Measurements from ENCODE around the gene TMEM52.

Gene TMEM52

DNA sequence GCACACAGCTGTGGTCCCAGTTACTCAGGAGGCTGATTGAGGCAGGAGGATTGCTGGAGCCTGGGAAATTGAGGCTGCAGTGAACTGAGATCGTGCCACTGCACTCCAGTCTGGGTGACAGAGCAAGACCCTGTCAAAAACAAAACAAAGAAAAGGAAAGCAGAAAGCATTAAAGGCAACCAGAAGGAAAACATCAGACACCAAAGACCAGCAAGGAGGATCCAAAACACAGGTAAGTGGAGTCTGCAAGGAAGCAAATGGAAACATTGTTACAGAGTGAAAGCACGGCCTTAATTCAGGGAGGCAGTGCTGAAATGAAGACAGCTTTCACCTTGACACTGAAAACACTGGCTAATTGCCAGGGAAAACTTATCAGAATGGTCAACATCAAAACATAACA, 43.7 kb upstream of the TMEM52 start:
- H3K4me3 ChIP-seq (ENCODE audit: low read depth, low read length) = no peak overlapping the region
- H3K9me3 ChIP-seq (ENCODE audit: control insufficient read depth, insufficient read depth, low read depth, low read length) = no peaks in the 10 kb centered on the region
- ChIA-PET CTCF (interaction anchor here (1.0 to 8.8 kb wide), 4 partner anchors 16 to 212 kb away, joined by 3 to 118 read pairs (median 12); no protein-coding TSS in a partner anchor), POLR2A (no interaction called here)
- TF ChIP-seq ZNF121 (tag by site-specific recombination; IDR thresholded peaks at IDR 0.05) (no peak), ZNF416 (tag by site-specific recombination; IDR thresholded peaks at IDR 0.05) (no peak), ZNF623 (tag by site-specific recombination; IDR thresholded peaks at IDR 0.05) (no peak), ZNF221 (tag by site-specific recombination; IDR thresholded peaks at IDR 0.05; ENCODE audit: borderline replicate concordance) (no peak), ZNF133 (tag by site-specific recombination; IDR thresholded peaks at IDR 0.05) (peak; percentile 99), ZNF701 (tag by site-specific recombination; IDR thresholded peaks at IDR 0.05) (no peak), ZFHX2 (tag by site-specific recombination; conservative IDR thresholded peaks at IDR 0.05) (no peak)
- TF ChIP-seq, protein P1, sequence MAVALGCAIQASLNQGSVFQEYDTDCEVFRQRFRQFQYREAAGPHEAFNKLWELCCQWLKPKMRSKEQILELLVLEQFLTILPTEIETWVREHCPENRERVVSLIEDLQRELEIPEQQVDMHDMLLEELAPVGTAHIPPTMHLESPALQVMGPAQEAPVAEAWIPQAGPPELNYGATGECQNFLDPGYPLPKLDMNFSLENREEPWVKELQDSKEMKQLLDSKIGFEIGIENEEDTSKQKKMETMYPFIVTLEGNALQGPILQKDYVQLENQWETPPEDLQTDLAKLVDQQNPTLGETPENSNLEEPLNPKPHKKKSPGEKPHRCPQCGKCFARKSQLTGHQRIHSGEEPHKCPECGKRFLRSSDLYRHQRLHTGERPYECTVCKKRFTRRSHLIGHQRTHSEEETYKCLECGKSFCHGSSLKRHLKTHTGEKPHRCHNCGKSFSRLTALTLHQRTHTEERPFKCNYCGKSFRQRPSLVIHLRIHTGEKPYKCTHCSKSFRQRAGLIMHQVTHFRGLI (tag by site-specific recombination; IDR thresholded peaks at IDR 0.05) = no peak
- H3K36me3 ChIP-seq (ENCODE audit: control insufficient read depth in 2 of 2, insufficient read depth in 1 of 2, low read length in 2 of 2) = no peaks in the 10 kb centered on the region
- no peak overlapping the region for H3K27ac ChIP-seq (ENCODE audit: extremely low read depth, low read depth, low read length)
- H3K4me1 ChIP-seq (ENCODE audit: control insufficient read depth, insufficient read depth, low read length) = no peaks in the 10 kb centered on the region

DNA sequence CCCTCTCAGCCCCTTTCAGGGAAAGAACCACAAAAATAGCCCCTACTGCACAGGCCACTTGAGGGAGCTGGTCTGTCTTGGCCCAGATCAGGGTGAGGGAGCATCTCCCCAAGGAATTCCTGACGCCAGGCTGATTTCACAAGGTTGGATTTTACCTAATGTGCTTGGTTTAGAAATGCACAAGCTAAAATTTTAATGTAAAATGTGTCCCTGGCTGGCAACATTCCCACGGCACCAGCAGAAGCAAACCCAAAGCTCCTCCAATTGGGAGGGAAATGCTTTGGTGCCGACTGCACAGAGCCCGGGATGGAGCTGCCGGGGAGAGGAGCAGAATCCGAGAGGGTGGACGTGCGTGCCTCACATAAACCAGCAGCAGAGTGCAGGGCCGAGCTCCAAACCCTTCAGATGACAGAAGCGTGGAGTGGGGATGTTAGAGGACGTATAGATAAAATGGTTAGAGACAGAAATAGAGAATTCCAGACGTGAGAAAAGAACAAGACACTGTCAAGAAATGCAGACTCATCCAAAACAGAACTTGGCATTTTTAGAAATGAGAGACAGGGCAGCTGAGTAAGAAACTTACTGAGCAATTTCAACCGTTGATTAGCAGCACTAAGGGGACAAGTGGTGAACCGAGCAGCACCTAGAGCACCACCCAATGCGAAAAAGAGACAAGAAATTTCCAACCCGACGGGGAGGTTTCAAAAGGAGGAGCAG, 41.6 kb upstream of the TMEM52 start:
- no peaks in the 10 kb centered on the region for H3K36me3 ChIP-seq (ENCODE audit: control insufficient read depth in 2 of 2, insufficient read depth in 1 of 2, low read length in 2 of 2)
- POLR2A ChIA-PET = interaction anchor here (1.0 kb wide), 1 partner anchor 84 kb away, joined by 5 read pairs; no protein-coding TSS in a partner anchor

More for the DNA sequence above, 41.6 kb upstream of the TMEM52 start:
- Histone ChIP-seq H3K4me1 (ENCODE audit: control insufficient read depth, insufficient read depth, low read length) (no peaks in the 10 kb centered on the region), H3K27ac (ENCODE audit: extremely low read depth, low read depth, low read length) (no peak overlapping the region), H3K4me3 (ENCODE audit: low read depth, low read length) (no peak overlapping the region), H3K9me3 (ENCODE audit: control insufficient read depth, insufficient read depth, low read depth, low read length) (no peaks in the 10 kb centered on the region)
- TF ChIP-seq ZNF777 (tag by site-specific recombination; IDR thresholded peaks at IDR 0.05; ENCODE audit: borderline replicate concordance) (no peak), ZSCAN30 (tag by site-specific recombination; IDR thresholded peaks at IDR 0.05) (no peak), ZNF133 (tag by site-specific recombination; IDR thresholded peaks at IDR 0.05) (no peak), ZNF404 (tag by site-specific recombination; IDR thresholded peaks at IDR 0.05) (no peak), BCL11A (tag by site-specific recombination; IDR thresholded peaks at IDR 0.05; ENCODE audit: low read depth) (no peak), ZFP41 (tag by site-specific recombination; IDR thresholded peaks at IDR 0.05; ENCODE audit: borderline replicate concordance) (no peak), ZNF585B (tag by site-specific recombination; IDR thresholded peaks at IDR 0.05) (no peak), HOXA7 (CRISPR knock-in tag; IDR thresholded peaks at IDR 0.05; ENCODE audit: borderline replicate concordance) (no peak)
- TF ChIP-seq, protein P2, sequence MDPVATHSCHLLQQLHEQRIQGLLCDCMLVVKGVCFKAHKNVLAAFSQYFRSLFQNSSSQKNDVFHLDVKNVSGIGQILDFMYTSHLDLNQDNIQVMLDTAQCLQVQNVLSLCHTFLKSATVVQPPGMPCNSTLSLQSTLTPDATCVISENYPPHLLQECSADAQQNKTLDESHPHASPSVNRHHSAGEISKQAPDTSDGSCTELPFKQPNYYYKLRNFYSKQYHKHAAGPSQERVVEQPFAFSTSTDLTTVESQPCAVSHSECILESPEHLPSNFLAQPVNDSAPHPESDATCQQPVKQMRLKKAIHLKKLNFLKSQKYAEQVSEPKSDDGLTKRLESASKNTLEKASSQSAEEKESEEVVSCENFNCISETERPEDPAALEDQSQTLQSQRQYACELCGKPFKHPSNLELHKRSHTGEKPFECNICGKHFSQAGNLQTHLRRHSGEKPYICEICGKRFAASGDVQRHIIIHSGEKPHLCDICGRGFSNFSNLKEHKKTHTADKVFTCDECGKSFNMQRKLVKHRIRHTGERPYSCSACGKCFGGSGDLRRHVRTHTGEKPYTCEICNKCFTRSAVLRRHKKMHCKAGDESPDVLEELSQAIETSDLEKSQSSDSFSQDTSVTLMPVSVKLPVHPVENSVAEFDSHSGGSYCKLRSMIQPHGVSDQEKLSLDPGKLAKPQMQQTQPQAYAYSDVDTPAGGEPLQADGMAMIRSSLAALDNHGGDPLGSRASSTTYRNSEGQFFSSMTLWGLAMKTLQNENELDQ (tag by site-specific recombination; IDR thresholded peaks at IDR 0.05; ENCODE audit: low read depth) = no peak
- TF ChIP-seq, protein P3, sequence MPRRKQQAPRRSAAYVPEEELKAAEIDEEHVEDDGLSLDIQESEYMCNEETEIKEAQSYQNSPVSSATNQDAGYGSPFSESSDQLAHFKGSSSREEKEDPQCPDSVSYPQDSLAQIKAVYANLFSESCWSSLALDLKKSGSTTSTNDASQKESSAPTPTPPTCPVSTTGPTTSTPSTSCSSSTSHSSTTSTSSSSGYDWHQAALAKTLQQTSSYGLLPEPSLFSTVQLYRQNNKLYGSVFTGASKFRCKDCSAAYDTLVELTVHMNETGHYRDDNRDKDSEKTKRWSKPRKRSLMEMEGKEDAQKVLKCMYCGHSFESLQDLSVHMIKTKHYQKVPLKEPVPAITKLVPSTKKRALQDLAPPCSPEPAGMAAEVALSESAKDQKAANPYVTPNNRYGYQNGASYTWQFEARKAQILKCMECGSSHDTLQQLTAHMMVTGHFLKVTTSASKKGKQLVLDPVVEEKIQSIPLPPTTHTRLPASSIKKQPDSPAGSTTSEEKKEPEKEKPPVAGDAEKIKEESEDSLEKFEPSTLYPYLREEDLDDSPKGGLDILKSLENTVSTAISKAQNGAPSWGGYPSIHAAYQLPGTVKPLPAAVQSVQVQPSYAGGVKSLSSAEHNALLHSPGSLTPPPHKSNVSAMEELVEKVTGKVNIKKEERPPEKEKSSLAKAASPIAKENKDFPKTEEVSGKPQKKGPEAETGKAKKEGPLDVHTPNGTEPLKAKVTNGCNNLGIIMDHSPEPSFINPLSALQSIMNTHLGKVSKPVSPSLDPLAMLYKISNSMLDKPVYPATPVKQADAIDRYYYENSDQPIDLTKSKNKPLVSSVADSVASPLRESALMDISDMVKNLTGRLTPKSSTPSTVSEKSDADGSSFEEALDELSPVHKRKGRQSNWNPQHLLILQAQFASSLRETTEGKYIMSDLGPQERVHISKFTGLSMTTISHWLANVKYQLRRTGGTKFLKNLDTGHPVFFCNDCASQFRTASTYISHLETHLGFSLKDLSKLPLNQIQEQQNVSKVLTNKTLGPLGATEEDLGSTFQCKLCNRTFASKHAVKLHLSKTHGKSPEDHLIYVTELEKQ (tag by site-specific recombination; IDR thresholded peaks at IDR 0.05; ENCODE audit: borderline replicate concordance) = no peak
- CTCF ChIA-PET = interaction anchor here (0.6 to 8.8 kb wide), 22 partner anchors 10 to 557 kb away, joined by 3 to 118 read pairs (median 4); no protein-coding TSS in a partner anchor
